GM12878 (cell line): ENCODE measurements around the gene RGS6.

Source experiments
- HDAC6 ChIP-seq: fragments of 200-600 bp; sonication (generic); IDR thresholded peaks from one replicate; pipeline ENCODE4 v1.8.0; 2017; ENCODE audit warnings: antibody characterized with exemption; ENCODE audit not compliant: unreplicated experiment
- NR2C2 ChIP-seq: IDR thresholded peaks from 2 replicates; pipeline ENCODE4 v1.6.1; 2011; ENCODE audit warnings: borderline replicate concordance, low read depth; ENCODE audit not compliant: control insufficient read depth, insufficient read length
- POLR2A ChIP-seq: IDR thresholded peaks from 2 replicates; pipeline ENCODE4 v1.6.1; 2011; ENCODE audit warnings: low read depth, mild to moderate bottlenecking, low read length
- RELA ChIP-seq: fragments of 450-650 bp; IDR thresholded peaks from 2 replicates; pipeline ENCODE4 v1.8.0; 2014; ENCODE audit warnings: borderline replicate concordance; ENCODE audit not compliant: partially characterized antibody
- YY1 ChIP-seq: IDR thresholded peaks from 2 replicates; pipeline ENCODE4 v1.6.1; 2011; ENCODE audit warnings: low read depth, mild to moderate bottlenecking, low read length
- ZNF274 ChIP-seq: IDR thresholded peaks from one replicate; pipeline ENCODE4 v1.8.0; 2011; ENCODE audit not compliant: insufficient read length, insufficient read depth

- no peak for TF ChIP-seq HDAC6
- no peak for TF ChIP-seq RELA
- TF ChIP-seq POLR2A: no peak
- TF ChIP-seq NR2C2: no peak
- no peak for TF ChIP-seq ZNF274
- no peak for TF ChIP-seq YY1
Observed at GRCh38 chr14:72515779-72516770, 583.8 kb downstream of the RGS6 start.
